HepG2 (cell line): Measurements from ENCODE around the gene NBEA. TPM values are rescaled to one million over a fixed set of nuclear protein-coding genes. Genes with fewer than 3 reads are reported as not detected.

Source experiments
- ATAC-seq: fragments of 200-7000 bp; cut with Tn5 transposase; 3 replicates; pipeline ENCODE4 v1.9.1; 2020; ENCODE audit warnings: mild to moderate bottlenecking, moderate library complexity
- BruUV-seq: library from RNA; stranded (reverse); fragments of 400-500 nt; replicated peaks from 2 replicates; lab custom pipeline; 2021; lab: Mats Ljungman, UMichigan
- CTCF ChIA-PET: fragments of 300-600 bp; formaldehyde crosslinking; extraction: SDS; loops from one replicate; lab custom pipeline; 2021; ENCODE audit warnings: low total read pairs, inconsistent platforms, low intra/inter-chr PET ratio; lab: Yijun Ruan, JAX
- POLR2A ChIA-PET: fragments of 350-600 bp; sonication (Branson Sonifier 250); formaldehyde crosslinking; loops from one replicate; lab custom pipeline; 2020; ENCODE audit warnings: antibody characterized with exemption, inconsistent platforms; lab: Yijun Ruan, JAX
- DNase-seq: peaks from one replicate; pipeline ENCODE4 v3.0.0-alpha.2; 2015; ENCODE audit warnings: low spot score
- FAIRE-seq: peaks from 3 replicates; lab custom pipeline; 2011; peaks lifted over from hg19 to GRCh38; lab: Jason Lieb, UNC
- H2AFZ ChIP-seq: one replicate; pipeline ENCODE4 v1.6.1; 2011; ENCODE audit warnings: low read length, inconsistent platforms
- H3K27ac ChIP-seq: fragments of 300-600 bp; 3 replicates; pipeline ENCODE4 v1.8.0; 2011; ENCODE audit warnings: mixed run types, mild to moderate bottlenecking, mixed read lengths, low read length, inconsistent platforms; ENCODE audit not compliant: insufficient read depth; ENCODE audit errors: extremely low read length
- H3K27me3 ChIP-seq, 2 experiments: fragments of 200-600 bp in 1 of 2; 2 replicates in 1 of 2; 3 replicates in 1 of 2; pipeline versions ENCODE4 v1.6.0 to v1.8.0; 2011; ENCODE audit warnings: low read length in 2 of 2, mild to moderate bottlenecking in 2 of 2, moderate library complexity in 2 of 2, inconsistent platforms in 1 of 2; ENCODE audit not compliant: insufficient read depth in 2 of 2, control insufficient read depth in 1 of 2
- H3K36me3 ChIP-seq, 2 experiments: fragments of 200-600 bp in 1 of 2; replicated peaks in 1 of 2; 2 replicates in 1 of 2; 3 replicates in 1 of 2; pipeline versions ENCODE4 v1.5.1 to v1.8.0; 2011; ENCODE audit warnings: low read length in 2 of 2, inconsistent platforms in 1 of 2; ENCODE audit not compliant: insufficient read depth in 2 of 2, control insufficient read depth in 1 of 2
- H3K4me1 ChIP-seq: 2 replicates; pipeline ENCODE4 v1.5.1; 2012; ENCODE audit warnings: low read length, inconsistent platforms; ENCODE audit not compliant: insufficient read depth
- H3K4me2 ChIP-seq: 2 replicates; pipeline ENCODE4 v1.6.0; 2011; ENCODE audit warnings: low read depth, low read length, inconsistent platforms
- H3K4me3 ChIP-seq, 3 experiments: fragments of 200-600 bp in 1 of 3; sonication (generic), shearing (Covaris generic) in 1 of 3; replicated peaks in 1 of 3; 2 replicates each; pipeline ENCODE4 v1.5.1; 2011 to 2016; ENCODE audit warnings: low read length in 3 of 3, inconsistent platforms in 2 of 3, low read depth in 2 of 3, mild to moderate bottlenecking in 2 of 3, control low read depth in 1 of 3, mixed read lengths in 1 of 3; ENCODE audit not compliant: insufficient read depth in 1 of 3
- H3K79me2 ChIP-seq: one replicate; pipeline ENCODE4 v1.6.1; 2011; ENCODE audit warnings: low read length, inconsistent platforms; ENCODE audit not compliant: insufficient read depth
- H3K9ac ChIP-seq: 2 replicates; pipeline ENCODE4 v1.6.0; 2011; ENCODE audit warnings: mild to moderate bottlenecking, low read depth, low read length, inconsistent platforms; ENCODE audit not compliant: insufficient read depth
- H3K9me3 ChIP-seq: 2 replicates; pipeline ENCODE4 v1.5.1; 2012; ENCODE audit warnings: mild to moderate bottlenecking, low read length
- H4K20me1 ChIP-seq: 2 replicates; pipeline ENCODE4 v1.6.0; 2011; ENCODE audit warnings: inconsistent platforms, mild to moderate bottlenecking, low read length, moderate library complexity; ENCODE audit not compliant: insufficient read depth
- CBX1 ChIP-seq: IDR thresholded peaks from one replicate; pipeline ENCODE4 v1.6.1; 2016; ENCODE audit warnings: antibody characterized with exemption, low read depth
- HMGXB3 ChIP-seq: sonication (generic); formaldehyde crosslinking; IDR thresholded peaks from 2 replicates; pipeline ENCODE4 v1.4.0; 2020; ENCODE audit warnings: missing genetic modification reagents, borderline replicate concordance
- KDM6A ChIP-seq: IDR thresholded peaks from 2 replicates; pipeline ENCODE4 v1.6.1; 2016; ENCODE audit warnings: low read depth
- LRRFIP1 ChIP-seq: sonication (generic); formaldehyde crosslinking; conservative IDR thresholded peaks from 2 replicates; pipeline ENCODE4 v1.4.0; 2020; ENCODE audit warnings: missing genetic modification reagents
- MTF2 ChIP-seq: sonication (generic); formaldehyde crosslinking; IDR thresholded peaks from 2 replicates; pipeline ENCODE4 v1.5.0; 2020; ENCODE audit warnings: missing genetic modification reagents, borderline replicate concordance
- NR2C2 ChIP-seq: sonication (generic); formaldehyde crosslinking; IDR thresholded peaks from 2 replicates; pipeline ENCODE4 v1.4.0; 2020; ENCODE audit warnings: missing genetic modification reagents, mild to moderate bottlenecking, moderate library complexity, borderline replicate concordance
- POGZ ChIP-seq: sonication (generic); formaldehyde crosslinking; IDR thresholded peaks from 2 replicates; pipeline ENCODE4 v1.4.0; 2020; ENCODE audit warnings: mild to moderate bottlenecking, missing genetic modification reagents
- TARDBP ChIP-seq: sonication (generic); formaldehyde crosslinking; IDR thresholded peaks from 2 replicates; pipeline ENCODE4 v1.8.0; 2022; ENCODE audit warnings: mild to moderate bottlenecking, missing genetic modification reagents
- ZNF264 ChIP-seq: sonication (generic); formaldehyde crosslinking; IDR thresholded peaks from 2 replicates; pipeline ENCODE4 v1.4.0; 2020; ENCODE audit warnings: missing genetic modification reagents
- ZNF414 ChIP-seq: sonication (generic); formaldehyde crosslinking; IDR thresholded peaks from 2 replicates; pipeline ENCODE4 v1.5.0; 2020; ENCODE audit warnings: missing genetic modification reagents
- ZNF672 ChIP-seq: sonication (generic); formaldehyde crosslinking; IDR thresholded peaks from 2 replicates; pipeline ENCODE4 v1.8.1; 2022; ENCODE audit warnings: missing genetic modification reagents
- WGBS: methylation state at CpG from one replicate; pipeline ENCODE4 v1.1.6; 2017; ENCODE audit warnings: low lambda C conversion rate; 5-methylcytosine and 5-hydroxymethylcytosine counted together
- in situ Hi-C: cut with HindIII; loops from 2 replicates; pipeline ENCODE4 v1.10.0; 2017; ENCODE audit warnings: low pct_unique_long_range_greater_than_20kb; ENCODE audit not compliant: extremely low pct_ligation_motif_present
- intact Hi-C: fragments of 100-400 bp; cut with micrococcal nuclease; formaldehyde crosslinking; loops from one replicate; pipeline ENCODE4 v1.10.0; 2022; ENCODE audit not compliant: unreplicated experiment
- polyA plus RNA-seq, 8 experiments: library from polyadenylated mRNA; depleted of rRNA in 3 of 8; stranded (reverse) in 7 of 8; unstranded in 1 of 8; fragments of >200 nt; fragmentation: Illumina TruSeq in 4 of 8; extraction: Trizol in 4 of 8; gene quantifications; 2 replicates each; pipeline versions ENCODE4 v1.2.1 to v1.2.3, GENCODE V29; 2011 to 2016; ENCODE audit warnings: low read depth in 4 of 8, missing spikeins in 1 of 8, mixed read lengths in 1 of 8; ENCODE audit not compliant: insufficient read depth in 1 of 8
- total RNA-seq, 5 experiments: library from RNA; depleted of rRNA; stranded (reverse); fragments of >200 nt; fragmentation: Illumina TruSeq; extraction: Trizol; gene quantifications; 2 replicates each; pipeline ENCODE4 v1.2.3, GENCODE V29; 2016; ENCODE audit warnings: low read depth in 1 of 5

The NBEA gene
- total and polyA plus RNA-seq, 2 of the 13 experiments (the other 11 are each of a cell fraction or from before 2014, with no cell fraction given), result 2.7 to 2.8 TPM

- WGBS, result 6% methylated on average over 3 of the region's 3 CpGs
- H3K36me3 ChIP-seq, result no peaks in the 10 kb centered on the region
- ATAC-seq (no peak), DNase-seq (no peak), FAIRE-seq (no peak)
- no peaks in the 10 kb centered on the region for H3K4me1 ChIP-seq
- BruUV-seq, result no TSS peak
- in situ Hi-C loops, result no loop called here
- no peak for TF ChIP-seq HMGXB3 (CRISPR knock-in tag)
- no peaks in the 10 kb centered on the region for H3K79me2 ChIP-seq
- H3K9me3 ChIP-seq, result no peaks in the 10 kb centered on the region
- H3K27me3 ChIP-seq, result no peaks in the 10 kb centered on the region
- no peak overlapping the region for H3K27ac ChIP-seq
- H2AFZ ChIP-seq, result no peak overlapping the region
- POLR2A ChIA-PET, result no interaction called here
- intact Hi-C loops, result no loop called here
- no peaks in the 10 kb centered on the region for H4K20me1 ChIP-seq
- CTCF ChIA-PET, result no interaction called here
- H3K4me3 ChIP-seq, result no peak overlapping the region
- no peak overlapping the region for H3K4me2 ChIP-seq
- H3K9ac ChIP-seq, result no peak overlapping the region
Measured at GRCh38 chr13:35643625-35644024, 701.6 kb downstream of the NBEA start.

- no peak overlapping the region for H2AFZ ChIP-seq
- no peak overlapping the region for H3K4me3 ChIP-seq
- POLR2A ChIA-PET, result no interaction called here
- BruUV-seq, result no TSS peak
- no peak overlapping the region for H3K27ac ChIP-seq
- WGBS, result 29% methylated on average over 7 of the region's 7 CpGs
- ATAC-seq (no peak), FAIRE-seq (no peak), DNase-seq (no peak)
- no peak overlapping the region for H3K9ac ChIP-seq
- H3K36me3 ChIP-seq, result no peaks in the 10 kb centered on the region
- no peaks in the 10 kb centered on the region for H4K20me1 ChIP-seq
- H3K4me1 ChIP-seq, result no peaks in the 10 kb centered on the region
- CTCF ChIA-PET, result no interaction called here
- no peaks in the 10 kb centered on the region for H3K79me2 ChIP-seq
- no peaks in the 10 kb centered on the region for H3K9me3 ChIP-seq
- no peaks in the 10 kb centered on the region; a peak in 1 of 5 replicates for H3K27me3 ChIP-seq
- in situ Hi-C loops, result no loop called here
- no peak overlapping the region for H3K4me2 ChIP-seq
- intact Hi-C loops, result no loop called here
- TF ChIP-seq ZNF414 (CRISPR knock-in tag), result no peak
- TF ChIP-seq NR2C2 (CRISPR knock-in tag), result no peak
- no peak for TF ChIP-seq LRRFIP1 (CRISPR knock-in tag)
- TF ChIP-seq KDM6A (CRISPR knock-in tag), result no peak
- TF ChIP-seq ZNF672 (CRISPR knock-in tag), result no peak
- no peak for TF ChIP-seq MTF2 (CRISPR knock-in tag)
- TF ChIP-seq POGZ (CRISPR knock-in tag), result no peak
- TF ChIP-seq TARDBP (CRISPR knock-in tag), result no peak
- no peak for TF ChIP-seq ZNF264 (CRISPR knock-in tag)
- no peak for TF ChIP-seq CBX1
Measured at GRCh38 chr13:35646056-35646774, 704.1 kb downstream of the NBEA start.
